Calu3 (cell line): ENCODE results near the gene ARID3B. TPM values are rescaled to one million over a fixed set of nuclear protein-coding genes. Genes with fewer than 3 reads are reported as not detected.

Experiments used
- BruUV-seq: library from RNA; stranded (reverse); fragments of 400-500 nt; replicated peaks from 2 replicates; lab custom pipeline; 2021; lab: Mats Ljungman, UMichigan
- CTCF ChIA-PET: fragments of 300-600 bp; sonication (Branson Sonifier 250); formaldehyde crosslinking; loops from one replicate; lab custom pipeline; 2022; ENCODE audit warnings: antibody characterized with exemption; lab: Charles Lee
- DNase-seq: peaks from one replicate; pipeline ENCODE4 v3.0.0; 2022
- H3K27ac Mint-ChIP-seq: one replicate; pipeline ENCODE4 v1.8.0; 2022; ENCODE audit warnings: mixed read lengths; ENCODE audit not compliant: unreplicated experiment
- H3K27me3 Mint-ChIP-seq: one replicate; pipeline ENCODE4 v1.8.0; 2022; ENCODE audit warnings: mixed read lengths; ENCODE audit not compliant: unreplicated experiment
- H3K36me3 Mint-ChIP-seq: one replicate; pipeline ENCODE4 v1.8.0; 2022; ENCODE audit warnings: mild to moderate bottlenecking, moderate library complexity, mixed read lengths; ENCODE audit not compliant: insufficient read depth, unreplicated experiment
- H3K4me1 Mint-ChIP-seq: one replicate; pipeline ENCODE4 v1.8.0; 2022; ENCODE audit warnings: mild to moderate bottlenecking, low read depth, mixed read lengths; ENCODE audit not compliant: unreplicated experiment
- H3K4me3 Mint-ChIP-seq: one replicate; pipeline ENCODE4 v1.8.0; 2022; ENCODE audit warnings: mild to moderate bottlenecking, low read depth, moderate library complexity, mixed read lengths; ENCODE audit not compliant: unreplicated experiment
- H3K9me3 Mint-ChIP-seq: one replicate; pipeline ENCODE4 v1.8.0; 2022; ENCODE audit warnings: low read depth, mixed read lengths; ENCODE audit not compliant: unreplicated experiment
- intact Hi-C: fragments of 100-400 bp; cut with micrococcal nuclease; formaldehyde crosslinking; loops from one replicate; pipeline ENCODE4 v1.10.0; 2022; ENCODE audit not compliant: unreplicated experiment
- total RNA-seq: library from RNA; stranded (reverse); gene quantifications from 2 replicates; pipeline ENCODE4 v1.2.3, GENCODE V29; 2022
- TF ChIP-seq, protein P1 (sequence below): fragments of 200-600 bp; IDR thresholded peaks from one replicate; pipeline ENCODE4 v1.8.0; 2022; ENCODE audit warnings: antibody characterized with exemption; ENCODE audit not compliant: unreplicated experiment

The ARID3B gene
- total RNA-seq, 1 experiment from 2014 or later, result 10.6 TPM

DNA sequence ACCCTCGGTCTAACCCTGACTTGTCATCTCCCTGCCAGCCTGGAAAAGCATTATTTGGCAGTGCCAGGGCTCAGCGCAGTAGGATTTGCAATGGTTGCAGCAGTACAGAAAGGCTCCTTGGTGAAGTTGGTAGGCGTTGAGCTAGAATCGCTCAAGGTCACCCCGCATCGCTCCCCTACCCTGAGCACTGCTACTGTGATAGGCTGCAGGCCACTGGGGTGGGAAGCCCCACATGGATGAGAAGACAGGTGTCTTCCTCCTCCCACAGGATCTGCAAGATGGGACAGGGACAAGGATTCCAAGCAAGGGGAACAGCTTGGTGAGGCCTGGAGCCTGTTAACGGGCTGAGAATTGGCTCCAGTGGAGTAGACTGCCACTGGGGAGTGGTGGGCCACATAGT, 85.3 kb downstream of the ARID3B start:
- H3K9me3 Mint-ChIP-seq, result no peaks in the 10 kb centered on the region
- CTCF ChIA-PET, result interaction anchor here (0.9 kb wide), 1 partner anchor 10 kb away, joined by 3 read pairs; no protein-coding TSS in a partner anchor
- TF ChIP-seq, protein P1, sequence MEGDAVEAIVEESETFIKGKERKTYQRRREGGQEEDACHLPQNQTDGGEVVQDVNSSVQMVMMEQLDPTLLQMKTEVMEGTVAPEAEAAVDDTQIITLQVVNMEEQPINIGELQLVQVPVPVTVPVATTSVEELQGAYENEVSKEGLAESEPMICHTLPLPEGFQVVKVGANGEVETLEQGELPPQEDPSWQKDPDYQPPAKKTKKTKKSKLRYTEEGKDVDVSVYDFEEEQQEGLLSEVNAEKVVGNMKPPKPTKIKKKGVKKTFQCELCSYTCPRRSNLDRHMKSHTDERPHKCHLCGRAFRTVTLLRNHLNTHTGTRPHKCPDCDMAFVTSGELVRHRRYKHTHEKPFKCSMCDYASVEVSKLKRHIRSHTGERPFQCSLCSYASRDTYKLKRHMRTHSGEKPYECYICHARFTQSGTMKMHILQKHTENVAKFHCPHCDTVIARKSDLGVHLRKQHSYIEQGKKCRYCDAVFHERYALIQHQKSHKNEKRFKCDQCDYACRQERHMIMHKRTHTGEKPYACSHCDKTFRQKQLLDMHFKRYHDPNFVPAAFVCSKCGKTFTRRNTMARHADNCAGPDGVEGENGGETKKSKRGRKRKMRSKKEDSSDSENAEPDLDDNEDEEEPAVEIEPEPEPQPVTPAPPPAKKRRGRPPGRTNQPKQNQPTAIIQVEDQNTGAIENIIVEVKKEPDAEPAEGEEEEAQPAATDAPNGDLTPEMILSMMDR, result no peak
- DNase-seq, result no peak
- peaks cover under 1% of the 10 kb centered on the region for H3K4me1 Mint-ChIP-seq
- no peak overlapping the region for H3K27ac Mint-ChIP-seq
- no peak overlapping the region for H3K4me3 Mint-ChIP-seq
- no TSS peak for BruUV-seq
- no peaks in the 10 kb centered on the region for H3K27me3 Mint-ChIP-seq
- H3K36me3 Mint-ChIP-seq, result peaks cover 92% of the 10 kb centered on the region
- intact Hi-C loops, result no loop called here

DNA sequence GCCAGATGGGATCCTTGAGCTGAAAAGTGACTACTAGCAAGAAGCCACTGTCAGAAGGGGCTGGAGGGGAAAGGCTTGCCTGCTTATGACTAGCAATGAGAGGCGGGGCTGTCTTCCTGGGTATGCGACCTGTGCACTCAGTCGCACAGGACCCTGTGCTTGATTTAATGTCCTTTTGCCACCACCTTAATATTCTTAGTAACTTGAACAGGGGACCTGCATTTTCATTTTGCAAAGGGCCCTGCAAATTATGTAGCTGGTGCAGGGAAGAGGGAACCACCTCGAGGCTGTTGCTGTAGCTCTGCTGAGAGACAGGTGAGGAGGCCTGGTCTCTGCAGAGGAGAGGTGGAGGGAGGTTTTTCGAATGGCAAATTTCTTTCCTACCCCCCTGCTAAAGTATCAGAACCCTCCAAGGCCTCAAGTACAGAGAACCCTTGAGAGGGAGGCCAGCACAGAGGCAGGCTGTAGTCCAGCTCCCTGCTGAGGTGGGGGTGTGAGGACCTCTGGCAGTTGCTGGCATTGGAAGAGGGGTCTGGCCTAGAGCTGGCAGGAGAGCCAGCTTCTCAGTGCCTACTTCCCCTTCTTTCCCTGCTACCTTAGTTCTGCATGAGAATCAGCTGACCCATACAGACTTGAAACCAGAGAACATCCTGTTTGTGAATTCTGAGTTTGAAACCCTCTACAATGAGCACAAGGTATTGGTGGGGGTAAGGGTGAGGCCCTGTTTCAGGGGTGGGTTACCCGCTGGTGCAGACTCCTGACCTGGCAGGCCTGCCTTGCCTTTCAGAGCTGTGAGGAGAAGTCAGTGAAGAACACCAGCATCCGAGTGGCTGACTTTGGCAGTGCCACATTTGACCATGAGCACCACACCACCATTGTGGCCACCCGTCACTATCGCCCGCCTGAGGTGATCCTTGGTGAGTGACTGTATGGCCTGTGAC, 86.0 kb downstream of the ARID3B start:
- no peak for DNase-seq
- TF ChIP-seq, protein P1, result no peak
- Mint-ChIP-seq H3K27ac (no peak overlapping the region), H3K9me3 (no peaks in the 10 kb centered on the region), H3K4me1 (no peaks in the 10 kb centered on the region), H3K27me3 (no peaks in the 10 kb centered on the region), H3K36me3 (peaks cover 88% of the 10 kb centered on the region), H3K4me3 (no peak overlapping the region)
- no TSS peak for BruUV-seq
- intact Hi-C loops, result no loop called here
- CTCF ChIA-PET, result interaction anchor here (0.7 to 0.9 kb wide), 2 partner anchors 11 to 141 kb away, joined by 3 to 5 read pairs; no protein-coding TSS in a partner anchor

DNA sequence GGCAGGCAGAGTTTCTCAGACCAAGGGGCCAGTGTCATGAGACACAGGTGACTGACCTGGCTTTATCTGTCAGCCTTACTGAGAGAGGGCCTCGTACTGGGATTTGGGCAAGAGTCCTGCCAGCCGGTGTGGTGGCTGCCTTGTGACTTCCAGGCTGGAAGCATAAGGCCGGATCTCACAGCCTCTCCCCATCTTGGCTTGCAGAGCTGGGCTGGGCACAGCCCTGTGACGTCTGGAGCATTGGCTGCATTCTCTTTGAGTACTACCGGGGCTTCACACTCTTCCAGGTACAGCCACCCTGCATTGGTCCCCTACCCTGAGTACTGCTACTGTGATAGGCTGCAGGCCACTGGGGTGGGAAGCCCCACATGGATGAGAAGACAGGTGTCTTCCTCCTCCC, 86.7 kb downstream of the ARID3B start:
- intact Hi-C loops, result no loop called here
- no TSS peak for BruUV-seq
- CTCF ChIA-PET, result interaction anchor here (1.0 kb wide), 1 partner anchor 141 kb away, joined by 3 read pairs; no protein-coding TSS in a partner anchor
- Mint-ChIP-seq H3K36me3 (peaks cover 88% of the 10 kb centered on the region), H3K4me1 (no peaks in the 10 kb centered on the region), H3K9me3 (no peaks in the 10 kb centered on the region), H3K27ac (no peak overlapping the region), H3K4me3 (no peak overlapping the region), H3K27me3 (no peaks in the 10 kb centered on the region)
- no peak for DNase-seq
- TF ChIP-seq, protein P1, result no peak

- DNase-seq, result no peak
- Mint-ChIP-seq H3K4me1 (no peaks in the 10 kb centered on the region), H3K4me3 (no peak overlapping the region), H3K36me3 (peaks cover 86% of the 10 kb centered on the region), H3K27me3 (no peaks in the 10 kb centered on the region), H3K27ac (no peak overlapping the region), H3K9me3 (no peaks in the 10 kb centered on the region)
- intact Hi-C loops, result no loop called here
- no TSS peak for BruUV-seq
- TF ChIP-seq, protein P1, result no peak
- CTCF ChIA-PET, result interaction anchor here (0.6 to 1.0 kb wide), 2 partner anchors 140 to 263 kb away, joined by 3 to 6 read pairs; no protein-coding TSS in a partner anchor
Measured at GRCh38 chr15:74628199-74628598, 87.2 kb downstream of the ARID3B start.
